GM12878 (cell line): ENCODE results near the gene NOP56. TPM values are rescaled to one million over a fixed set of nuclear protein-coding genes. Genes with fewer than 3 reads are reported as not detected.

Experiments used
- ATAC-seq: fragments of 200-7000 bp; cut with Tn5 transposase; 3 replicates; pipeline ENCODE4 v1.9.1; 2020; ENCODE audit warnings: mild to moderate bottlenecking, moderate library complexity
- BruUV-seq: library from RNA; stranded (reverse); fragments of 400-500 nt; replicated peaks from 2 replicates; lab custom pipeline; 2021; lab: Mats Ljungman, UMichigan
- CTCF ChIA-PET: fragments of 300-600 bp; sonication (Branson Sonifier 250); formaldehyde crosslinking; extraction: SDS; loops from one replicate; lab custom pipeline; 2021; ENCODE audit warnings: inconsistent platforms; lab: Yijun Ruan, JAX
- POLR2A ChIA-PET: fragments of 350-600 bp; formaldehyde crosslinking; extraction: SDS; loops from one replicate; lab custom pipeline; 2021; ENCODE audit warnings: inconsistent platforms; lab: Charles Lee
- RAD21 ChIA-PET: fragments of 300-600 bp; sonication (Branson Sonifier 250); formaldehyde crosslinking; loops from one replicate; lab custom pipeline; 2023; ENCODE audit warnings: antibody characterized with exemption; ENCODE audit not compliant: unreplicated experiment; lab: Charles Lee
- SMC1A ChIA-PET: fragments of 300-600 bp; sonication (Branson Sonifier 250); formaldehyde crosslinking; loops from one replicate; lab custom pipeline; 2023; ENCODE audit not compliant: unreplicated experiment, uncharacterized antibody; lab: Charles Lee
- DNase-seq: peaks from one replicate; pipeline ENCODE4 v3.0.0-alpha.2; 2011; ENCODE audit warnings: low read depth, low spot score
- FAIRE-seq: peaks from 3 replicates; lab custom pipeline; 2011; peaks lifted over from hg19 to GRCh38; lab: Jason Lieb, UNC
- H2AFZ ChIP-seq: 2 replicates; pipeline ENCODE4 v1.6.0; 2011; ENCODE audit warnings: low read depth, low read length, control low read depth; ENCODE audit not compliant: control insufficient read depth
- H3K27ac ChIP-seq: 2 replicates; pipeline ENCODE4 v1.5.1; 2011; ENCODE audit warnings: control low read depth; ENCODE audit not compliant: control insufficient read depth, insufficient read depth
- H3K27me3 ChIP-seq, 2 experiments: replicated peaks in 1 of 2; 2 replicates each; pipeline versions ENCODE4 v1.6.0 to v1.6.1; 2011; ENCODE audit warnings: low read length in 1 of 2; ENCODE audit not compliant: control insufficient read depth in 2 of 2, insufficient read depth in 2 of 2
- H3K36me3 ChIP-seq, 2 experiments: 2 replicates each; pipeline ENCODE4 v1.5.1; 2011; ENCODE audit warnings: low read length in 1 of 2; ENCODE audit not compliant: control insufficient read depth in 2 of 2, insufficient read depth in 2 of 2
- H3K4me1 ChIP-seq: 2 replicates; pipeline ENCODE4 v1.6.1; 2011; ENCODE audit warnings: mild to moderate bottlenecking, low read length, moderate library complexity, mixed read lengths; ENCODE audit not compliant: control insufficient read depth, insufficient read depth
- H3K4me2 ChIP-seq: 2 replicates; pipeline ENCODE4 v1.6.0; 2011; ENCODE audit warnings: control low read depth; ENCODE audit not compliant: control insufficient read depth, insufficient read depth
- H3K4me3 ChIP-seq: fragments of 200-600 bp; sonication (generic); 2 replicates; pipeline ENCODE4 v1.5.1; 2016
- H3K79me2 ChIP-seq: 2 replicates; pipeline ENCODE4 v1.6.0; 2011; ENCODE audit warnings: low read length; ENCODE audit not compliant: control insufficient read depth, insufficient read depth
- H3K9ac ChIP-seq: 2 replicates; pipeline ENCODE4 v1.8.0; 2011; ENCODE audit warnings: low read length, control low read depth, mixed read lengths; ENCODE audit not compliant: control insufficient read depth, insufficient read depth
- H3K9me3 ChIP-seq: replicated peaks from 3 replicates; pipeline ENCODE4 v1.5.1; 2011; ENCODE audit warnings: mild to moderate bottlenecking, low read length; ENCODE audit not compliant: control insufficient read depth, insufficient read depth
- H4K20me1 ChIP-seq: 2 replicates; pipeline ENCODE4 v1.6.0; 2011; ENCODE audit not compliant: control insufficient read depth, insufficient read depth
- ATF3 ChIP-seq: IDR thresholded peaks from 2 replicates; pipeline ENCODE4 v1.6.1; 2011; ENCODE audit warnings: low read depth, mild to moderate bottlenecking, low read length, moderate library complexity, borderline replicate concordance; ENCODE audit errors: extremely low read depth
- E2F4 ChIP-seq: IDR thresholded peaks from 2 replicates; pipeline ENCODE4 v1.6.1; 2012; ENCODE audit warnings: low read depth, low read length, improper control_type of control experiment
- EGR1 ChIP-seq, 2 experiments: IDR thresholded peaks; 1 replicate in 1 of 2; 2 replicates in 1 of 2; pipeline ENCODE4 v1.6.1; 2011 to 2012; ENCODE audit warnings: low read depth in 2 of 2, low read length in 2 of 2, borderline replicate concordance in 1 of 2, mild to moderate bottlenecking in 1 of 2, moderate library complexity in 1 of 2
- EP300 ChIP-seq, 2 experiments: fragments of 150-350 bp in 1 of 2; IDR thresholded peaks; 2 replicates each; pipeline ENCODE4 v1.6.1; 2011 to 2012; ENCODE audit warnings: low read depth in 2 of 2, low read length in 2 of 2, borderline replicate concordance in 1 of 2, improper control_type of control experiment in 1 of 2, inconsistent platforms in 1 of 2; ENCODE audit not compliant: control insufficient read depth in 1 of 2
- FOS ChIP-seq: IDR thresholded peaks from 3 replicates; pipeline ENCODE4 v1.6.1; 2011; ENCODE audit warnings: borderline replicate concordance; ENCODE audit not compliant: insufficient read length; ENCODE audit errors: extremely low read depth
- IRF3 ChIP-seq: fragments of 450-650 bp; IDR thresholded peaks from 2 replicates; pipeline ENCODE4 v1.6.1; 2014; ENCODE audit warnings: mild to moderate bottlenecking
- MTA2 ChIP-seq: fragments of 450-650 bp; IDR thresholded peaks from 2 replicates; pipeline ENCODE4 v1.6.1; 2016; ENCODE audit warnings: low read depth, mild to moderate bottlenecking, moderate library complexity
- MYC ChIP-seq: IDR thresholded peaks from 2 replicates; pipeline ENCODE4 v1.6.1; 2011; ENCODE audit warnings: mild to moderate bottlenecking, low read length, moderate library complexity, inconsistent platforms; ENCODE audit not compliant: insufficient read depth, insufficient replicate concordance, insufficient read length, severe bottlenecking
- NFIC ChIP-seq: IDR thresholded peaks from 2 replicates; pipeline ENCODE4 v1.6.1; 2012; ENCODE audit warnings: low read depth, mild to moderate bottlenecking, inconsistent platforms, low read length, moderate library complexity
- NR2C1 ChIP-seq: fragments of 450-650 bp; IDR thresholded peaks from 2 replicates; pipeline ENCODE4 v1.6.1; 2017; ENCODE audit warnings: antibody characterized with exemption, mild to moderate bottlenecking, moderate library complexity
- PAX8 ChIP-seq: fragments of 450-650 bp; IDR thresholded peaks from 2 replicates; pipeline ENCODE4 v1.6.1; 2017; ENCODE audit warnings: mild to moderate bottlenecking, moderate library complexity
- PBX3 ChIP-seq: IDR thresholded peaks from 2 replicates; pipeline ENCODE4 v1.6.1; 2011; ENCODE audit warnings: mild to moderate bottlenecking, low read depth, low read length, moderate library complexity; ENCODE audit not compliant: insufficient replicate concordance
- POLR2A ChIP-seq: IDR thresholded peaks from 2 replicates; pipeline ENCODE4 v1.6.1; 2011; ENCODE audit warnings: low read depth, mild to moderate bottlenecking, low read length
- RAD21 ChIP-seq: IDR thresholded peaks from 2 replicates; pipeline ENCODE4 v1.6.1; 2011; ENCODE audit warnings: mild to moderate bottlenecking, low read depth, low read length, moderate library complexity; ENCODE audit not compliant: insufficient read depth
- RELA ChIP-seq: fragments of 450-650 bp; IDR thresholded peaks from 2 replicates; pipeline ENCODE4 v1.8.0; 2014; ENCODE audit warnings: borderline replicate concordance; ENCODE audit not compliant: partially characterized antibody
- SREBF2 ChIP-seq: IDR thresholded peaks from 2 replicates; pipeline ENCODE4 v1.6.1; 2012; ENCODE audit warnings: mild to moderate bottlenecking, low read length
- SUZ12 ChIP-seq: fragments of 200-600 bp; sonication (generic); IDR thresholded peaks from one replicate; pipeline ENCODE4 v1.6.1; 2018; ENCODE audit warnings: antibody characterized with exemption, mild to moderate bottlenecking; ENCODE audit not compliant: unreplicated experiment
- TCF3 ChIP-seq: IDR thresholded peaks from 2 replicates; pipeline ENCODE4 v1.6.1; 2012; ENCODE audit warnings: low read depth, mild to moderate bottlenecking, low read length, borderline replicate concordance; ENCODE audit not compliant: insufficient read depth
- TCF7 ChIP-seq: IDR thresholded peaks from 2 replicates; pipeline ENCODE4 v1.6.1; 2014; ENCODE audit warnings: antibody characterized with exemption, borderline replicate concordance
- ZNF207 ChIP-seq: fragments of 450-650 bp; IDR thresholded peaks from 2 replicates; pipeline ENCODE4 v1.6.1; 2014; ENCODE audit warnings: antibody characterized with exemption, mild to moderate bottlenecking, borderline replicate concordance
- WGBS: methylation state at CpG from one replicate; pipeline ENCODE4 v1.1.6; 2016; ENCODE audit warnings: low lambda C conversion rate; ENCODE audit not compliant: insufficient replicate concordance, insufficient coverage; ENCODE audit errors: missing lambda C conversion rate; 5-methylcytosine and 5-hydroxymethylcytosine counted together
- in situ Hi-C: fragments of 300-500 bp; cut with MboI; formaldehyde crosslinking; loops from 9 replicates; pipeline ENCODE4 v1.14.3; 2018; ENCODE audit warnings: mixed read lengths
- intact Hi-C: fragments of 100-400 bp; cut with micrococcal nuclease; formaldehyde crosslinking; loops from one replicate; pipeline ENCODE4 v1.14.2; 2022; ENCODE audit not compliant: unreplicated experiment
- polyA plus RNA-seq, 11 experiments: library from polyadenylated mRNA; depleted of rRNA in 4 of 11; unstranded in 6 of 11; stranded (reverse) in 5 of 11; fragments of >200 nt; fragmentation: Nextera tagmentation in 4 of 11; fragmentation: Illumina TruSeq in 1 of 11; extraction: Ambion mirVana in 4 of 11; extraction: Trizol in 1 of 11; gene quantifications; 1 replicate in 1 of 11; 2 replicates in 10 of 11; pipeline versions ENCODE4 v1.2.1 to v1.2.3, GENCODE V29; 2011 to 2016; ENCODE audit warnings: inconsistent platforms in 2 of 11, missing spikeins in 2 of 11, low read depth in 1 of 11
- total RNA-seq, 4 experiments: library from RNA; depleted of rRNA in 3 of 4; stranded (reverse); fragments of >200 nt in 3 of 4; fragmentation: Illumina TruSeq in 1 of 4; extraction: Trizol in 1 of 4; gene quantifications; 2 replicates each; pipeline versions ENCODE4 v1.2.1 to v1.2.3, GENCODE V29; 2013 to 2021

The NOP56 gene
- total and polyA plus RNA-seq, 10 of the 15 experiments (the other 5 are each of a cell fraction or from before 2014, with no cell fraction given): 254 to 550 (median 464) TPM

- SMC1A ChIA-PET: no interaction called here
- Histone ChIP-seq H3K27ac (no peak overlapping the region), H3K4me1 (no peaks in the 10 kb centered on the region), H3K4me2 (no peak overlapping the region), H3K27me3 (no peaks in the 10 kb centered on the region; a peak in 2 of 4 replicates), H3K36me3 (no peaks in the 10 kb centered on the region), H3K79me2 (no peaks in the 10 kb centered on the region), H3K4me3 (no peak overlapping the region), H3K9ac (no peak overlapping the region), H2AFZ (no peak overlapping the region), H3K9me3 (no peaks in the 10 kb centered on the region), H4K20me1 (no peaks in the 10 kb centered on the region)
- CTCF ChIA-PET: no interaction called here
- FAIRE-seq: no peak
- intact Hi-C loops (no loop called here), in situ Hi-C loops (no loop called here)
- BruUV-seq: no TSS peak
- 18% methylated on average over 2 of the region's 2 CpGs for WGBS
- RAD21 ChIA-PET: no interaction called here
- TF ChIP-seq POLR2A (no peak), EP300 (IDR thresholded peaks at IDR 0.05; ENCODE audit: borderline replicate concordance in 1 of 2, control insufficient read depth in 1 of 2, low read depth in 2 of 2, low read length in 2 of 2) (no peak), RAD21 (no peak), RELA (no peak), MTA2 (no peak), ATF3 (no peak), SREBF2 (no peak), ZNF207 (no peak), FOS (no peak), MYC (no peak), PBX3 (no peak), NFIC (no peak), E2F4 (no peak), NR2C1 (no peak), TCF3 (no peak), IRF3 (no peak), EGR1 (IDR thresholded peaks at IDR 0.05; ENCODE audit: borderline replicate concordance in 1 of 2, low read depth in 2 of 2, low read length in 2 of 2) (no peak), SUZ12 (no peak), TCF7 (no peak), PAX8 (no peak)
- no peak for ATAC-seq
- POLR2A ChIA-PET: no interaction called here
- DNase-seq: no peak
These were observed 27.4 kb upstream of the NOP56 start for GRCh38 chr20:2625062-2625461.
